SU-DHL-6 (cell line): ENCODE data around the gene EYS.

Source experiments
- EZH2phosphoT487 ChIP-seq: fragments of 200-600 bp; sonication (generic), shearing (Covaris generic); conservative IDR thresholded peaks from 2 replicates; pipeline ENCODE4 v1.6.1; 2018; ENCODE audit warnings: mild to moderate bottlenecking, antibody characterized with exemption, low read length, moderate library complexity, mixed read lengths
- TF ChIP-seq, protein P1 (sequence below): fragments of 200-600 bp; sonication (generic); IDR thresholded peaks from one replicate; pipeline ENCODE4 v1.5.1; 2017; ENCODE audit warnings: antibody characterized with exemption, mild to moderate bottlenecking, low read length, moderate library complexity; ENCODE audit not compliant: insufficient read depth, poor library complexity, severe bottlenecking

DNA sequence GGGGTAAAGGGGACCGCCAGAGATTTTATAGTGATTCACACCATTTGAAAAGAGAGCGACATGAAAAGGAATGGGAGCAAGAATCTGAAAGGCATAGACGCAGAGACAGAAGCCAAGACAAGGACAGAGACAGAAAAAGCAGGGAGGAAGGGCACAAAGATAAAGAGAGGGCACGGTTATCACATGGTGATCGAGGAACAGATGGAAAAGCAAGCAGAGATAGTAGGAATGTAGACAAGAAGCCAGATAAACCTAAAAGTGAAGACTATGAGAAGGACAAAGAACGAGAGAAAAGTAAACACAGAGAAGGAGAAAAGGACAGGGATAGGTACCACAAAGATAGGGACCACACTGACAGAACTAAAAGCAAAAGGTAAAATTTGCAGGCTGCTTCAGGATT lies 1993.7 kb downstream of the EYS start:
- TF ChIP-seq, protein P1, sequence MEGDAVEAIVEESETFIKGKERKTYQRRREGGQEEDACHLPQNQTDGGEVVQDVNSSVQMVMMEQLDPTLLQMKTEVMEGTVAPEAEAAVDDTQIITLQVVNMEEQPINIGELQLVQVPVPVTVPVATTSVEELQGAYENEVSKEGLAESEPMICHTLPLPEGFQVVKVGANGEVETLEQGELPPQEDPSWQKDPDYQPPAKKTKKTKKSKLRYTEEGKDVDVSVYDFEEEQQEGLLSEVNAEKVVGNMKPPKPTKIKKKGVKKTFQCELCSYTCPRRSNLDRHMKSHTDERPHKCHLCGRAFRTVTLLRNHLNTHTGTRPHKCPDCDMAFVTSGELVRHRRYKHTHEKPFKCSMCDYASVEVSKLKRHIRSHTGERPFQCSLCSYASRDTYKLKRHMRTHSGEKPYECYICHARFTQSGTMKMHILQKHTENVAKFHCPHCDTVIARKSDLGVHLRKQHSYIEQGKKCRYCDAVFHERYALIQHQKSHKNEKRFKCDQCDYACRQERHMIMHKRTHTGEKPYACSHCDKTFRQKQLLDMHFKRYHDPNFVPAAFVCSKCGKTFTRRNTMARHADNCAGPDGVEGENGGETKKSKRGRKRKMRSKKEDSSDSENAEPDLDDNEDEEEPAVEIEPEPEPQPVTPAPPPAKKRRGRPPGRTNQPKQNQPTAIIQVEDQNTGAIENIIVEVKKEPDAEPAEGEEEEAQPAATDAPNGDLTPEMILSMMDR, result no peak
- no peak for TF ChIP-seq EZH2phosphoT487
